ENCODE results near the gene ZBTB9.
A peak's percentile ranks its signal among the peaks of the same experiment; 100 is the strongest.

The ZBTB9 gene, protein sequence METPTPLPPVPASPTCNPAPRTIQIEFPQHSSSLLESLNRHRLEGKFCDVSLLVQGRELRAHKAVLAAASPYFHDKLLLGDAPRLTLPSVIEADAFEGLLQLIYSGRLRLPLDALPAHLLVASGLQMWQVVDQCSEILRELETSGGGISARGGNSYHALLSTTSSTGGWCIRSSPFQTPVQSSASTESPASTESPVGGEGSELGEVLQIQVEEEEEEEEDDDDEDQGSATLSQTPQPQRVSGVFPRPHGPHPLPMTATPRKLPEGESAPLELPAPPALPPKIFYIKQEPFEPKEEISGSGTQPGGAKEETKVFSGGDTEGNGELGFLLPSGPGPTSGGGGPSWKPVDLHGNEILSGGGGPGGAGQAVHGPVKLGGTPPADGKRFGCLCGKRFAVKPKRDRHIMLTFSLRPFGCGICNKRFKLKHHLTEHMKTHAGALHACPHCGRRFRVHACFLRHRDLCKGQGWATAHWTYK

DNA sequence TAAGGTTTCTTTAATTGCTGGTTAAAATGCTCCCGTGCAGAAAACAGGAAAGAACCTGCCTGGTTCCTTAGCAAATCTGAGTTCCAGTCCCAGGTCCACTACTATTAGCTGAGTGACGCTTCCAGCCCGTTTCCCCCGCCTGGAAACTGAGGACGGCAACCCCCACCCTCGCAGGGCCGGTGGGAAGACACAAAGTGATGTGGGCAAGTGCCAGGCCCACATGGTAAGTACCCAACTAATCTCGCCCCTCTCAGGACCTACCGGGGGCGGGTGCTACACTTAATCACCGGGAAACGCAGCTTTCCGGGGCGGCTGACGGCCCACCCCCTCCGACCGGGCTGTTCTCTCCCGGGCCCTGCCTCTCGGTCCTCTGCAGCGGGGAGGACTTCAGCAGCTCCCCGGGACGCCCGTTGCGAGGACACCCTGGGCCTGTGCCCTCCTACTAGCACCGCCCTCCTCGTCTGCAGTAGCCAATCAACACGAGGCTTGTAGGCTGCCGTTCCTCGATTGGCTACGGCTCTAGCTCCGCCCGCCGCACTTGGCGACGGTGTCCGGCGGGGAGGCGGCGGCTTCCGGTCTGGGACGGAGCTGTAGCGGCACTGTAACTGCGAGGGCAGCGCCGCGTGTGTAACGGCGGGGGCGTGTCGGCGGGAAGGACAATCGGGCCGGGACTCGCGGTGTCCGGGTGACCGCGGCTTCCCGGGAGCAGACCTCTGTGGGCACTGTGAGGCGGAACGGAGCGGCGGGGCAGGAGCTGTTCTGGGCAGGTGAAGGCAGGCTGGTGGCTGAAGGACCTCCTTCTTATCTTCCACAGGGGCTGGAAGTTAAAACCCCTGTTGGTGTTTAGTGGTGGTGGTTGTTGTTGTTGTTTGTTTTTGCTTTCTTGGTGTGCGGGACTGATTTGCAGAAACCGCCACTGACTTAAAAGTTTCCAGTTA, at the start of gene ZBTB9:
Gene ZBTB9 (plus strand): TSS at position 568 of the 938 bp plus-strand sequence. CDS start 525 bp downstream, outside the sequence.
- Mint-ChIP-seq H3K4me1 (ENCODE audit: low read depth) (peaks cover 20% of the 10 kb centered on the region), H3K27ac (peak within 1 kb of the TSS; percentile 92), H3K9me3 (no peaks in the 10 kb centered on the region), H3K4me3 (peak within 1 kb of the TSS; percentile 93), H3K27me3 (ENCODE audit: low read depth) (no peaks in the 10 kb centered on the region), H3K36me3 (ENCODE audit: low read depth) (peaks cover 16% of the 10 kb centered on the region)

DNA sequence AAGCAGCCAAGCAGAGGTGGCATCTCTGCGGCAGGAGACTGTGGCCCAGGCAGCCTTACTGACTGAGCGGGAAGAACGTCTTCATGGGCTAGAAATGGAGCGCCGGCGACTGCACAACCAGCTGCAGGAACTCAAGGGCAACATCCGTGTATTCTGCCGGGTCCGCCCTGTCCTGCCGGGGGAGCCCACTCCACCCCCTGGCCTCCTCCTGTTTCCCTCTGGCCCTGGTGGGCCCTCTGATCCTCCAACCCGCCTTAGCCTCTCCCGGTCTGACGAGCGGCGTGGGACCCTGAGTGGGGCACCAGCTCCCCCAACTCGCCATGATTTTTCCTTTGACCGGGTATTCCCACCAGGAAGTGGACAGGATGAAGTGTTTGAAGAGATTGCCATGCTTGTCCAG, 49.5 kb upstream of the ZBTB9 start:
- peaks cover 13% of the 10 kb centered on the region for H3K4me1 Mint-ChIP-seq (ENCODE audit: low read depth)
- H3K4me3 Mint-ChIP-seq: no peak overlapping the region
- H3K27ac Mint-ChIP-seq: no peak overlapping the region
- H3K27me3 Mint-ChIP-seq (ENCODE audit: low read depth): no peaks in the 10 kb centered on the region
- no peaks in the 10 kb centered on the region for H3K9me3 Mint-ChIP-seq
- peaks cover 41% of the 10 kb centered on the region for H3K36me3 Mint-ChIP-seq (ENCODE audit: low read depth)

DNA sequence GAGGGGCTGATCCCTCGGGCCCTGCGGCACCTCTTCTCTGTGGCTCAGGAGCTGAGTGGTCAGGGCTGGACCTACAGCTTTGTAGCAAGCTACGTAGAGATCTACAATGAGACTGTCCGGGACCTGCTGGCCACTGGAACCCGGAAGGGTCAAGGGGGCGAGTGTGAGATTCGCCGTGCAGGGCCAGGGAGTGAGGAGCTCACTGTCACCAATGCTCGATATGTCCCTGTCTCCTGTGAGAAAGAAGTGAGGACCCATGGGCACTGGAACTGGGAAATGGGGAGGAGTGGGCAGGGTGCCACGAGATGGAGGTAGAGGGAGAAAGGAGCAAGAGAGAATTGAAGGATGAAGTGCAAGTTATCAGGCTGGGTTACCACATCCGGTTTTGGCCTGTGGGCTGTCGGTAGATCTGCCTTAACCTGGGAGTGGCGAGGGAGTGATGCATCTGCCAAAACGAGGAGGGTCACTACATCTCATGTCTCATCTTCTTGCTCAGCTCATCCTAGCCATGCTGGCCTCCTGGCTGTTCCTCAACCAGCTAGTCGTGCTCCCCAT, 48.9 kb upstream of the ZBTB9 start:
- Mint-ChIP-seq H3K4me1 (ENCODE audit: low read depth) (peaks cover 16% of the 10 kb centered on the region), H3K36me3 (ENCODE audit: low read depth) (peaks cover 43% of the 10 kb centered on the region), H3K27me3 (ENCODE audit: low read depth) (no peaks in the 10 kb centered on the region), H3K4me3 (no peak overlapping the region), H3K9me3 (no peaks in the 10 kb centered on the region), H3K27ac (peak overlapping the region; percentile 39)

DNA sequence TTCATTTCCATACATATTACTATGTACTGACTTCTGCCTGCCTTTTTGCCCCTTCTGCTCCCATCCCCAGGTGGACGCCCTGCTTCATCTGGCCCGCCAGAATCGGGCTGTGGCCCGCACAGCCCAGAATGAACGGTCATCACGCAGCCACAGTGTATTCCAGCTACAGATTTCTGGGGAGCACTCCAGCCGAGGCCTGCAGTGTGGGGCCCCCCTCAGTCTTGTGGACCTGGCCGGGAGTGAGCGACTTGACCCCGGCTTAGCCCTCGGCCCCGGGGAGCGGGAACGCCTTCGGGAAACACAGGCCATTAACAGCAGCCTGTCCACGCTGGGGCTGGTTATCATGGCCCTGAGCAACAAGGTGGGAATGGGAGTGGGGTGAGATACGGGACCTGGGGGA, 48.2 kb upstream of the ZBTB9 start:
- no peaks in the 10 kb centered on the region for H3K27me3 Mint-ChIP-seq (ENCODE audit: low read depth)
- H3K27ac Mint-ChIP-seq: no peak overlapping the region
- H3K4me1 Mint-ChIP-seq (ENCODE audit: low read depth): peaks cover 16% of the 10 kb centered on the region
- peaks cover 43% of the 10 kb centered on the region for H3K36me3 Mint-ChIP-seq (ENCODE audit: low read depth)
- no peak overlapping the region for H3K4me3 Mint-ChIP-seq
- no peaks in the 10 kb centered on the region for H3K9me3 Mint-ChIP-seq

DNA sequence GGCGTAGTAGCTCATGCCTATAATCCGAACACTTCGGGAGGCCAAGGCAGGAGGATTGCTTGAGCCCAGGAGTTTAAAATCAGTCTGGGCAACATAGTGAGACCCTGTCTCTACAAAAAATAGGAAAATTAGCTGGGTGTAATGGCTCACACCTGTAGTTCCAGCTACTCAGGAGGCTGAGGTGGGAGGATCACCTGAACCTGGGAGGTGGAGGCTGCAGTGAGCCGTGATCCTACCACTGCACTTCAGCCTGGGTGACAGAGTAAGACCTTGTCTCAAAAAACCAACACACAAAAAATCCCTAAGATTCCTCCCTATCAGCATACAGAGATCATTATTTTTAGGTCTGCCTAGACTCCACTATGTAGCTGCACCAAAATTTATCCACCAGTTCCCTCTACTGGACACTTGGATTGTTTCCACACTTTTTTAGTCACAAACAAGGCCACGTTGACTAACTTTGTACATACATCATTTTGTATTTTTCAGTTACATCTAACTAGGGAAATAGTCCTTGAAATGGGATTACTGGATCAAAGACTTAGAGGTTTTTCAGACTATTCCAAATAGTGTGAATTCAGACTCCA, 47.2 kb upstream of the ZBTB9 start:
- no peaks in the 10 kb centered on the region for H3K27me3 Mint-ChIP-seq (ENCODE audit: low read depth)
- H3K36me3 Mint-ChIP-seq (ENCODE audit: low read depth): peaks cover 43% of the 10 kb centered on the region
- H3K4me3 Mint-ChIP-seq: no peak overlapping the region
- H3K27ac Mint-ChIP-seq: no peak overlapping the region
- peaks cover 22% of the 10 kb centered on the region for H3K4me1 Mint-ChIP-seq (ENCODE audit: low read depth)
- no peaks in the 10 kb centered on the region for H3K9me3 Mint-ChIP-seq

DNA sequence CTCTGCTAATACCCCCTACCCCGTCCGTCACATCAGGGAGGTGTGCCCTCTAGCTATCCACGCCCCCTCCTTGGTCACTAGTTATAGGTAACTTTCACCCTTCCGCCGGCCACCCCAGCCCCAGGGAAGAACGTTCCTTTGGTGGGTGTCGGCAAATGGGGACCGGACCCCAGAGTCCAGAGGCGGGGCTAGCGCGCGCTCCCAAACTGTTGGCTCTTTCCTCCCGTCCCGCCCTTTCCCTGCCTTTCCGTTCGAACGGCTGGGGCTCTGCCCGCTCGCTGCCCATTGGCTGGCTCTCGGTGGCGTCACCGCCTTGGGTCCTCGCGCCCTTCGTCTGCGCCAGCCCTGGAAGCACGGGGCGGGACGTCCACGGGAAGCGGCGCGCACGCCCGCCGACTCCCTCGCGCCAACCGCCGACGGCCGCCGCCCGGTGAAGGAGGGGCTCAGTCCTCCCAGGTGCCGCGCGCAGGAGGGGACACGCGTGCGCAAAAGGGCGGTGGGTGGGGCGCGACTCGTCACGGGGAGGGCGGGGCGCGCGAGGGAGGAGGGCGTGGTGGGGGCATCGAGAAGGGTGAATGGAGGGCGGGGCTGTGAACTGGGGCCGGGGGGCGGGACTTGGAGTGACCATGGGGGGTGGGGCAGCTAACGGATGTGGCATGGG, 44.2 kb upstream of the ZBTB9 start:
- Mint-ChIP-seq H3K4me3 (peak overlapping the region; percentile 93), H3K4me1 (ENCODE audit: low read depth) (peaks cover 37% of the 10 kb centered on the region), H3K36me3 (ENCODE audit: low read depth) (peaks cover 44% of the 10 kb centered on the region), H3K27ac (peak overlapping the region; percentile 99), H3K9me3 (no peaks in the 10 kb centered on the region), H3K27me3 (ENCODE audit: low read depth) (no peaks in the 10 kb centered on the region)

DNA sequence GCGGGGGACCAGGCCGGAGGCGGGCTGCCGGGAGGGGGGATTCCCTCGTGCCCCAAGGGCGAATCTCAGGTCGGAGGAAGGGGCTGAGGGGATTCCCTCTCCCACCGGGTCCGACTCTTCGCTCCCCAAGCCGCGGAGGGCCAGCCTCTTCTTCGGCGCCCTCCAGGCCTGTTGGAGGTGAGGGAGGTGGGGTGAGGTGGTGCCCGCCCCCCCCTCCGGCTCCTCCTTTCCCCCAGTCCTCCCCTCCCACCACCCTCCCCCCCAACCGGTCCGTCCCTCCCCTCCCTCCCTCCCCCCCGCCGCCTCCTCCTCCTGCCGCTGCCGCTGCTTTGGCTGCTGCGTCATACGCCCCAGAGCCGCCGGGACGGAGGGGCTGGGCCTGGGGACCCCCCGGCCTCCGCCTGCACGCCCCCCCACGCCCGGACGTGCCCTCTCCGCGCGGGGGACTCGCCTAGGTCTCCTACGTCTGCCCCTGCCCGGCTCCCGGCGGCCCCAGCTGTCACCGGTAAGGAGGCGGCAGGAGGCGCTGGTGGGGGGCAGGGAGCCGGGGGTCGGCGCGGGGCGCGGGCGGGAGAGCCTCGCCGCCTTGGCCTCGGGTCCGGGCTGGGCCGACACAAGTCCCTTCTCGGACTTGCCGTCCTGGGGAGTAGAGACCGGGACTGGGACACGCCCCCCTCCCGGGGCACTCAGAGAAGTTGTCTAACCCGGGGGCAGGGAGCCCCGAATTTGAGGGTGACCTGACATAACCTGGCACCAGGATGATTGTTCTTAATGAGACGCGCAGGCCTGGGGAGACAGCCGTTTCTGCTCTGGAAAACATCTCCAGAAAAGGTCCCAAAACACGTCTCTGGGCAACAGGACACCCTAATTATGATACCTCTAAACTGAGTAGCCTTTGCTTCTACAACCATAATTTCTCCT, 43.4 kb upstream of the ZBTB9 start, which contains the start of gene PHF1:
Gene PHF1 (plus strand): TSS at position 304 of the 921 bp plus-strand sequence. CDS start 1,250 bp downstream, outside the sequence.
- Mint-ChIP-seq H3K9me3 (no peaks in the 10 kb centered on the region), H3K4me1 (ENCODE audit: low read depth) (peaks cover 38% of the 10 kb centered on the region), H3K27me3 (ENCODE audit: low read depth) (no peaks in the 10 kb centered on the region), H3K36me3 (ENCODE audit: low read depth) (peaks cover 42% of the 10 kb centered on the region), H3K4me3 (peak within 1 kb of the TSS; percentile 93), H3K27ac (peak within 1 kb of the TSS; percentile 99)

DNA sequence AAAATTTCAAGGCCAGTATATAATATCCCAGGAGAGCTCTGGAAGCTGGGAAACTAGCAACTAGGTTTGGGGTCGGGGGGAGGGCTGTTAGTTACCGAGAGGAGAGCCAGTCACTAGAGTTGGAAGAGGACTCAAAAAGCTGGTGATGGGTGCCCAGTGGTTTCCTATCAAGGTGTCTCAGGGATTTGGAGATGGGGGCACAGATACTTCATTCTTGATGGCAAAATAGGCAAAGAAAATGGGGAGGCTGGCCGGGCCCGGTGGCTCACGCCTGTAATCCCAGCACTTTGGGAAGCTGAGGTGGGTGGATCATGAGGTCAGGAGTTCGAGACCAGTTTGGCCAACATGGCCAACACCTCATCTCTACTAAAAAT, 42.8 kb upstream of the ZBTB9 start:
- H3K4me1 Mint-ChIP-seq (ENCODE audit: low read depth): peaks cover 44% of the 10 kb centered on the region

DNA sequence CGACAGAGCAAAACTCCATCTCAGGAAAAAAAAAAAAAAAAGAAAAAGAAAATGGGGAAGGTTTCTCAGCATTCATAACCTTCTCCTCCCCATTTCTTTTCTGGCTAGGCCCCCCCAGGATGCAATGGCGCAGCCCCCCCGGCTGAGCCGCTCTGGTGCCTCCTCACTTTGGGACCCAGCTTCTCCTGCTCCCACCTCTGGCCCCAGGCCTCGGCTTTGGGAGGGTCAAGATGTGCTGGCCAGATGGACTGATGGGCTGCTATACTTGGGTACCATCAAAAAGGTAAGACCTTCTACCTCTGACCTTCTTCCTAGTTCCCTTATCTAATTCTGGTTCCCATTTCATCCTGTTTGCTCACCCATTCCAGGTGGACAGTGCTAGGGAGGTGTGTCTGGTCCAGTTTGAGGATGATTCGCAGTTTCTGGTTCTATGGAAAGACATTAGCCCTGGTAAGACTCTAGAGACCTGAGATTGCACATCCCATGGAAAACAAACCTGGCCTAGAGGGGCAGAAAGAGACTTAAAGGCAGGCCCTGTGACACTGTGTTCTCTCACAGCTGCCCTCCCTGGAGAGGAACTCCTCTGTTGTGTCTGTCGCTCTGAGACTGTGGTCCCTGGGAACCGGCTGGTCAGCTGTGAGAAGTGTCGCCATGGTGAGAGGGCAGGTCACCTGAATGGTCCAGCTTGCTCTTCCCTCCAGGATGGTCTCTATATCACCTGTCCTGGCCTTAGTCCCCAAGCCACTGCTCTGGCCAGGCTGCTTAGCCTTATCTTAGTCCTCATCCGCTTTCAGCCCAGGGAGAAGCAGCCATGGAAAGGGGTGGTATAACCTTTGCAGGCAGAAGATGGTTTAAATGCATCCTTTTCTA, 42.0 kb upstream of the ZBTB9 start:
- peaks cover 43% of the 10 kb centered on the region for H3K36me3 Mint-ChIP-seq (ENCODE audit: low read depth)
- no peaks in the 10 kb centered on the region for H3K27me3 Mint-ChIP-seq (ENCODE audit: low read depth)
- H3K27ac Mint-ChIP-seq: peak overlapping the region; percentile 69
- H3K9me3 Mint-ChIP-seq: no peaks in the 10 kb centered on the region
- peaks cover 52% of the 10 kb centered on the region for H3K4me1 Mint-ChIP-seq (ENCODE audit: low read depth)
- H3K4me3 Mint-ChIP-seq: peak overlapping the region; percentile 67

More for the DNA sequence above, 42.8 kb upstream of the ZBTB9 start:
- H3K36me3 Mint-ChIP-seq (ENCODE audit: low read depth): peaks cover 43% of the 10 kb centered on the region
- peak overlapping the region; percentile 77 for H3K27ac Mint-ChIP-seq
- H3K9me3 Mint-ChIP-seq: no peaks in the 10 kb centered on the region
- H3K4me3 Mint-ChIP-seq: peak overlapping the region; percentile 77
- no peaks in the 10 kb centered on the region for H3K27me3 Mint-ChIP-seq (ENCODE audit: low read depth)

DNA sequence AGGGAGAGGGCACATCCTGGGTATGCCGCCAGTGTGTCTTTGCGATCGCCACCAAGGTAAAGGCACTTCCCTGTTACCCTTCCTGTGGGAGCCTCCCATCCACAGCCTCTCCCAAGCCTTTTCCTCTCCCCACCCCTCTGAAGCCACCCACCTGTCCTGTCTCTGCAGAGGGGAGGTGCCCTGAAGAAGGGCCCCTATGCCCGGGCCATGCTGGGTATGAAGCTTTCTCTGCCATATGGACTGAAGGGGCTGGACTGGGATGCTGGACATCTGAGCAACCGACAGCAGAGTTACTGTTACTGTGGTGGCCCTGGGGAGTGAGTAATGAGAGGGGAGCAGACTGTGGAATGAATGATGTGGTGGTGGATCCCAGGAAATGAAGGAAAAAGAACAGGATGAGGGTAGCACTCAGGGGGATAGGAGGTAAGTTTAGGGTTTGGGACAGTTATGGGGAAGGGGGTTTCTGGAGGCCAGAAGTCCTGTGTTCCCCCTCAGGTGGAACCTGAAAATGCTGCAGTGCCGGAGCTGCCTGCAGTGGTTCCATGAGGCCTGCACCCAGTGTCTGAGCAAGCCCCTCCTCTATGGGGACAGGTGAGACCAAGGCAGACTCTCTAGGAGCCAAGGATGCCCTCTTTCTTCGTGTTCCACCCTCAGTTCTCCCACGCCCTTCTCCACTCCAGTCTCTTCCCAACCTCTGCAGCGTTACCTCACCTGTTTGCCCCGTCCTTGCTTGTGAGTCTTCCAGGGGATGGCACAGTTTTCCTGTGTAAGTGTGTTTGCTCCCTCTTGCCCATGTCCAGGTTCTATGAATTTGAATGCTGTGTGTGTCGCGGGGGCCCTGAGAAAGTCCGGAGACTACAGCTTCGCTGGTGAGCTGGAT, 40.9 kb upstream of the ZBTB9 start:
- H3K36me3 Mint-ChIP-seq (ENCODE audit: low read depth): peaks cover 40% of the 10 kb centered on the region
- H3K27ac Mint-ChIP-seq: peak overlapping the region; percentile 36
- H3K4me3 Mint-ChIP-seq: peak overlapping the region; percentile 40
- H3K9me3 Mint-ChIP-seq: no peaks in the 10 kb centered on the region
- H3K4me1 Mint-ChIP-seq (ENCODE audit: low read depth): peaks cover 57% of the 10 kb centered on the region
- H3K27me3 Mint-ChIP-seq (ENCODE audit: low read depth): no peaks in the 10 kb centered on the region

DNA sequence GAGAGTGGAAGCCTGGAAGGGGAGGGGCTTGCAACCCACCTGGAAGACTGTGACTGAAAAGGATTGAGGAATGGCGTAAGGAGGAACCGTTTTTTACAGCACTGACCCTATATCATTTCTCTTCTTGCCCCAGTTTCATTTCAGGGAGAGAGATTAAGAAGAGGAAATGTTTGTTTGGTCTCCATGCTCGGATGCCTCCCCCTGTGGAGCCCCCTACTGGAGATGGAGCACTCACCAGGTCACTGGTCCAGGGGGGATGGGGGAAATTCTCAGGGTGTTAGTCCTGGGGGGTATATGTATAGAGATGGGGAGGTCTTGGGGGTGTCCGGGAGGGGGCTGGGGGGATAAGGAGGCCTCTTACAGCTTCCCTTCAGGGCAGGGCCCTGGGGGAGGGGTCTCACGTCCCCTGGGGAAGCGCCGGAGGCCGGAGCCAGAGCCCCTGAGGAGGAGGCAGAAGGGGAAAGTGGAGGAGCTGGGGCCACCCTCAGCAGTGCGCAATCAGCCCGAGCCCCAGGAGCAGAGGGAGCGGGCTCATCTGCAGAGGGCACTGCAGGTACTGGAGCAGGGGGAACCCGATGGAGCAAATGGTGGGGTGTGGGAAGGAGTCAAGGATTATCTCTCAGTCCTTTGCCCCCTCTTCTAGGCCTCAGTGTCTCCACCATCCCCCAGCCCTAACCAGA, 39.6 kb upstream of the ZBTB9 start:
- H3K36me3 Mint-ChIP-seq (ENCODE audit: low read depth): peaks cover 32% of the 10 kb centered on the region
- H3K4me3 Mint-ChIP-seq: no peak overlapping the region
- no peaks in the 10 kb centered on the region for H3K27me3 Mint-ChIP-seq (ENCODE audit: low read depth)
- no peaks in the 10 kb centered on the region for H3K9me3 Mint-ChIP-seq
- H3K27ac Mint-ChIP-seq: no peak overlapping the region
- peaks cover 64% of the 10 kb centered on the region for H3K4me1 Mint-ChIP-seq (ENCODE audit: low read depth)
